HepG2 (cell line): Measurements from ENCODE around the gene PROX1. TPM values are rescaled to one million over a fixed set of nuclear protein-coding genes. Genes with fewer than 3 reads are reported as not detected.

Experiments used
- BRD4 ChIP-seq: sonication (generic); formaldehyde crosslinking; IDR thresholded peaks from 2 replicates; pipeline ENCODE4 v1.4.0; 2020; ENCODE audit warnings: missing genetic modification reagents
- HNRNPL ChIP-seq: fragments of 200-400 bp; formaldehyde crosslinking; IDR thresholded peaks from 2 replicates; pipeline ENCODE4 v1.6.1; 2017; ENCODE audit warnings: mild to moderate bottlenecking, low read depth, low read length
- ISX ChIP-seq: sonication (generic); formaldehyde crosslinking; conservative IDR thresholded peaks from 2 replicates; pipeline ENCODE4 v1.5.0; 2020; ENCODE audit warnings: missing genetic modification reagents
- PREB ChIP-seq: sonication (generic); formaldehyde crosslinking; IDR thresholded peaks from 2 replicates; pipeline ENCODE4 v1.4.0; 2020; ENCODE audit warnings: missing genetic modification reagents
- XRCC5 ChIP-seq: fragments of 200-400 bp; formaldehyde crosslinking; optimal IDR thresholded peaks from 2 replicates; pipeline ENCODE3; 2017; ENCODE audit warnings: mild to moderate bottlenecking, low read length
- ZNF646 ChIP-seq: sonication (generic); formaldehyde crosslinking; IDR thresholded peaks from 2 replicates; pipeline ENCODE4 v1.9.0; 2021; ENCODE audit warnings: mild to moderate bottlenecking, missing genetic modification reagents
- polyA plus RNA-seq, 8 experiments: library from polyadenylated mRNA; depleted of rRNA in 3 of 8; stranded (reverse) in 7 of 8; unstranded in 1 of 8; fragments of >200 nt; fragmentation: Illumina TruSeq in 4 of 8; extraction: Trizol in 4 of 8; gene quantifications; 2 replicates each; pipeline versions ENCODE4 v1.2.1 to v1.2.3, GENCODE V29; 2011 to 2016; ENCODE audit warnings: low read depth in 4 of 8, missing spikeins in 1 of 8, mixed read lengths in 1 of 8; ENCODE audit not compliant: insufficient read depth in 1 of 8
- total RNA-seq, 5 experiments: library from RNA; depleted of rRNA; stranded (reverse); fragments of >200 nt; fragmentation: Illumina TruSeq; extraction: Trizol; gene quantifications; 2 replicates each; pipeline ENCODE4 v1.2.3, GENCODE V29; 2016; ENCODE audit warnings: low read depth in 1 of 5

PROX1 gene
- total and polyA plus RNA-seq, 2 of the 13 experiments (the other 11 are each of a cell fraction or from before 2014, with no cell fraction given), result 12.3 to 30.2 TPM

GRCh38 chr1:213994888-213995287, 7.1 kb downstream of the PROX1 start (continued):
- TF ChIP-seq ZNF646, result no peak
- no peak for TF ChIP-seq PREB (CRISPR knock-in tag)
- no peak for TF ChIP-seq HNRNPL
- TF ChIP-seq BRD4 (CRISPR knock-in tag), result no peak
- no peak for TF ChIP-seq XRCC5
- TF ChIP-seq ISX (CRISPR knock-in tag), result no peak
